Type B pancreatic cell (in vitro differentiated cells): ENCODE data around the gene BTRC. TPM values are rescaled to one million over a fixed set of nuclear protein-coding genes. Genes with fewer than 3 reads are reported as not detected.

Experiments
- DNase-seq: peaks from one replicate; pipeline ENCODE4 v3.0.0; 2021; ENCODE audit warnings: mixed read lengths; ENCODE audit not compliant: unreplicated experiment; ENCODE audit errors: extremely low spot score
- H3K27ac Mint-ChIP-seq: 2 replicates; pipeline ENCODE4 v1.8.0; 2021; ENCODE audit warnings: mild to moderate bottlenecking, mixed read lengths
- H3K27me3 Mint-ChIP-seq: 2 replicates; pipeline ENCODE4 v1.8.0; 2021; ENCODE audit warnings: mixed read lengths
- H3K36me3 Mint-ChIP-seq: 2 replicates; pipeline ENCODE4 v1.8.0; 2021; ENCODE audit warnings: mixed read lengths
- H3K4me1 Mint-ChIP-seq: one replicate; pipeline ENCODE4 v1.8.0; 2021; ENCODE audit warnings: mixed read lengths; ENCODE audit not compliant: unreplicated experiment
- H3K4me3 Mint-ChIP-seq: 2 replicates; pipeline ENCODE4 v1.8.0; 2021; ENCODE audit warnings: mild to moderate bottlenecking, mixed read lengths
- H3K9me3 Mint-ChIP-seq: 2 replicates; pipeline ENCODE4 v1.8.0; 2021; ENCODE audit warnings: mixed read lengths
- CTCF ChIP-seq: fragments of 200-600 bp; sonication (generic); conservative IDR thresholded peaks from 2 replicates; pipeline ENCODE4 v1.5.0; 2021; ENCODE audit warnings: antibody characterized with exemption, mild to moderate bottlenecking
- total RNA-seq: library from RNA; stranded (reverse); gene quantifications from 2 replicates; pipeline ENCODE4 v1.2.1, GENCODE V29; 2021; ENCODE audit warnings: low replicate concordance

BTRC gene
- total RNA-seq, 1 donor from 2014 or later, result 35.2 TPM

GRCh38 chr10:101389986-101390531 lies 36.1 kb downstream of the BTRC start:
- no peak for TF ChIP-seq CTCF
- H3K27ac Mint-ChIP-seq, result no peak overlapping the region
- no peaks in the 10 kb centered on the region for H3K27me3 Mint-ChIP-seq
- DNase-seq, result no peak
- no peaks in the 10 kb centered on the region for H3K4me1 Mint-ChIP-seq
- H3K9me3 Mint-ChIP-seq, result no peaks in the 10 kb centered on the region
- H3K36me3 Mint-ChIP-seq, result no peaks in the 10 kb centered on the region
- H3K4me3 Mint-ChIP-seq, result no peak overlapping the region

GRCh38 chr10:101393378-101393777 lies 39.4 kb downstream of the BTRC start:
- no peak for TF ChIP-seq CTCF
- Mint-ChIP-seq H3K4me1 (peaks cover 9% of the 10 kb centered on the region), H3K9me3 (no peaks in the 10 kb centered on the region), H3K36me3 (no peaks in the 10 kb centered on the region), H3K4me3 (no peak overlapping the region), H3K27me3 (no peaks in the 10 kb centered on the region), H3K27ac (no peak overlapping the region)
- no peak for DNase-seq

- Mint-ChIP-seq H3K36me3 (no peaks in the 10 kb centered on the region), H3K27ac (no peak overlapping the region), H3K9me3 (no peaks in the 10 kb centered on the region), H3K27me3 (no peaks in the 10 kb centered on the region), H3K4me3 (no peak overlapping the region), H3K4me1 (peaks cover 9% of the 10 kb centered on the region)
- no peak for DNase-seq
- no peak for TF ChIP-seq CTCF
Measured at GRCh38 chr10:101394524-101395133, 40.7 kb downstream of the BTRC start.

- peaks cover 9% of the 10 kb centered on the region for H3K4me1 Mint-ChIP-seq
- H3K27me3 Mint-ChIP-seq, result no peaks in the 10 kb centered on the region
- DNase-seq, result no peak
Measured at GRCh38 chr10:101397140-101397539, 43.2 kb downstream of the BTRC start.

GRCh38 chr10:101400585-101400984 lies 46.6 kb downstream of the BTRC start:
- H3K27ac Mint-ChIP-seq, result no peak overlapping the region
- no peaks in the 10 kb centered on the region for H3K36me3 Mint-ChIP-seq
- DNase-seq, result no peak
- H3K4me1 Mint-ChIP-seq, result peaks cover 9% of the 10 kb centered on the region
- no peak overlapping the region for H3K4me3 Mint-ChIP-seq
- no peaks in the 10 kb centered on the region for H3K9me3 Mint-ChIP-seq
- TF ChIP-seq CTCF, result no peak
- H3K27me3 Mint-ChIP-seq, result no peaks in the 10 kb centered on the region

More at GRCh38 chr10:101397140-101397539, 43.2 kb downstream of the BTRC start:
- Mint-ChIP-seq H3K9me3 (no peaks in the 10 kb centered on the region), H3K27ac (peak overlapping the region; percentile 10), H3K36me3 (no peaks in the 10 kb centered on the region), H3K4me3 (no peak overlapping the region)
- no peak for TF ChIP-seq CTCF
